Measurements from ENCODE around the gene EHD3.

Gene EHD3

DNA sequence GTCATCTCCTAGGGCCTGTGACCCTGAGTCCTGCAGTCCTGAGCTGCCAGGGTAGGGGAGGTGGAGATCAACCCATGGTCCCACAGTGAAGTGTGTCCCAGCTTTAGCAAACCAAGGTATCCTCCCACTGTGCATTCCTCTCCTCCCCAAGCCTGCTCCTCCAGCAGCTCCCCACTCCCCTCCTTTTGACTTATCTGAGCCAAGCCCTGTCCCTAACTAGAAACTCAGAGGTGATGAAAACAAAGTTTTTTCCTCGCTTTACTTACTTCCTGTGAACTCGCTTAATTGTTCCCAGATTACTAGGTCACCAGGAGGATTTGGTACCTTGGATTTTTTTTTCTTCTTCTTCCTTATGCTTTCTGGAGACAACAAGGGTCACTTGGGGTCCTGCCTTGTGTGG, 80.8 kb downstream of the EHD3 start:
- Mint-ChIP-seq H3K27ac (peak overlapping the region; percentile 53), H3K4me3 (no peak overlapping the region)
- no peak for DNase-seq

DNA sequence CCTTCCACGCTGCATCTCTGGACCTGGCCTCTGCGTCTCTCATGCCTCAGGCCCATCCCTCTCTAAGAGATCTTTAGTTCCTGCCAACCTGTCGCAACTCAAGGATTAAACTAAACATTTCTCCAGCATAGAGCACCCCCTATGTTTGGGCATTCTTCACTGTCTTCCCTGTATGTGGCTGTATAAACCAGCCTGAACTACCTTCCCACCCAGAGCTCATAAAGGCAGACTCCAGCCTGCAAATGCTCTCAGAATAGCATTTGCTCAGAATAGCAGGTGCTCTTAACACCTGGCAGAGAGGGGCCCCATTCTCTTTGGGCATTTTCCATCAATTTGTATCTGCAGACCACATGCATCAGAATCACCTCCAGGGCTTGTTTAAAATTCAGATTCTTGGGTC, 83.4 kb downstream of the EHD3 start:
- TF ChIP-seq, protein P1, sequence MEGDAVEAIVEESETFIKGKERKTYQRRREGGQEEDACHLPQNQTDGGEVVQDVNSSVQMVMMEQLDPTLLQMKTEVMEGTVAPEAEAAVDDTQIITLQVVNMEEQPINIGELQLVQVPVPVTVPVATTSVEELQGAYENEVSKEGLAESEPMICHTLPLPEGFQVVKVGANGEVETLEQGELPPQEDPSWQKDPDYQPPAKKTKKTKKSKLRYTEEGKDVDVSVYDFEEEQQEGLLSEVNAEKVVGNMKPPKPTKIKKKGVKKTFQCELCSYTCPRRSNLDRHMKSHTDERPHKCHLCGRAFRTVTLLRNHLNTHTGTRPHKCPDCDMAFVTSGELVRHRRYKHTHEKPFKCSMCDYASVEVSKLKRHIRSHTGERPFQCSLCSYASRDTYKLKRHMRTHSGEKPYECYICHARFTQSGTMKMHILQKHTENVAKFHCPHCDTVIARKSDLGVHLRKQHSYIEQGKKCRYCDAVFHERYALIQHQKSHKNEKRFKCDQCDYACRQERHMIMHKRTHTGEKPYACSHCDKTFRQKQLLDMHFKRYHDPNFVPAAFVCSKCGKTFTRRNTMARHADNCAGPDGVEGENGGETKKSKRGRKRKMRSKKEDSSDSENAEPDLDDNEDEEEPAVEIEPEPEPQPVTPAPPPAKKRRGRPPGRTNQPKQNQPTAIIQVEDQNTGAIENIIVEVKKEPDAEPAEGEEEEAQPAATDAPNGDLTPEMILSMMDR (IDR thresholded peaks at IDR 0.05) = no peak
- Mint-ChIP-seq H3K36me3 (ENCODE audit: low read depth) (no peaks in the 10 kb centered on the region), H3K9me3 (no peaks in the 10 kb centered on the region)

More for the DNA sequence above, 80.8 kb downstream of the EHD3 start:
- H3K9me3 Mint-ChIP-seq = peaks cover 17% of the 10 kb centered on the region
- no peaks in the 10 kb centered on the region for H3K4me1 Mint-ChIP-seq
- TF ChIP-seq, protein P1 (IDR thresholded peaks at IDR 0.05) = no peak
- peaks cover 6% of the 10 kb centered on the region for H3K36me3 Mint-ChIP-seq (ENCODE audit: low read depth)
- H3K27me3 Mint-ChIP-seq (ENCODE audit: low read depth, poor library complexity) = peaks cover 5% of the 10 kb centered on the region

GRCh38 chr2:31318361-31319336, 84.7 kb downstream of the EHD3 start:
- TF ChIP-seq, protein P1 (IDR thresholded peaks at IDR 0.05) = no peak
- H3K27ac Mint-ChIP-seq = no peak overlapping the region

More for the DNA sequence above, 83.4 kb downstream of the EHD3 start:
- Mint-ChIP-seq H3K4me1 (no peaks in the 10 kb centered on the region), H3K4me3 (no peak overlapping the region), H3K27me3 (ENCODE audit: low read depth, poor library complexity) (peaks cover 5% of the 10 kb centered on the region), H3K27ac (no peak overlapping the region)
- no peak for DNase-seq

More at GRCh38 chr2:31318361-31319336, 84.7 kb downstream of the EHD3 start:
- Mint-ChIP-seq H3K9me3 (no peaks in the 10 kb centered on the region), H3K27me3 (ENCODE audit: low read depth, poor library complexity) (peaks cover 8% of the 10 kb centered on the region), H3K4me1 (no peaks in the 10 kb centered on the region), H3K4me3 (no peak overlapping the region), H3K36me3 (ENCODE audit: low read depth) (no peaks in the 10 kb centered on the region)
- no peak for DNase-seq

Data from nephron progenitor cell (in vitro differentiated cells).